Right atrium auricular region (tissue), 2 donors: ENCODE data around the gene C2. TPM values are rescaled to one million over a fixed set of nuclear protein-coding genes. Genes with fewer than 3 reads are reported as not detected.

Source experiments
- DNase-seq: peaks from one replicate; pipeline ENCODE4 v3.0.0-alpha.2; 2019; ENCODE audit warnings: low spot score
- H3K27ac ChIP-seq, 2 donors: fragments of 200-600 bp; sonication (generic); 1 replicate in 1 of 2; 2 replicates in 1 of 2; pipeline ENCODE4 v1.5.1; 2016 to 2019
- H3K27me3 ChIP-seq, 2 donors: fragments of 200-600 bp; sonication (generic); one replicate each; pipeline versions ENCODE4 v1.5.1 to v1.6.0; 2017 to 2019
- H3K36me3 ChIP-seq: fragments of 200-600 bp; sonication (generic); one replicate; pipeline ENCODE4 v1.5.1; 2016
- H3K4me1 ChIP-seq, 2 donors: fragments of 200-600 bp; sonication (generic); one replicate each; pipeline versions ENCODE4 v1.5.1 to v1.6.0; 2017 to 2019
- H3K4me3 ChIP-seq, 2 donors: fragments of 200-600 bp; sonication (generic); 1 replicate in 1 of 2; 2 replicates in 1 of 2; pipeline ENCODE4 v1.5.1; 2017 to 2019; ENCODE audit warnings: mild to moderate bottlenecking in 1 of 2, moderate library complexity in 1 of 2
- H3K9me3 ChIP-seq, 2 donors: fragments of 200-600 bp; sonication (generic); one replicate each; pipeline ENCODE4 v1.5.1; 2019
- total RNA-seq, 2 donors: library from RNA; depleted of rRNA; stranded (reverse); fragments of >200 nt; gene quantifications; one replicate each; pipeline ENCODE4 v1.1.0, GENCODE V29; 2016
- TF ChIP-seq, protein P1 (sequence below), 2 donors: fragments of 200-600 bp; sonication (generic); IDR thresholded peaks; one replicate each; pipeline ENCODE4 v1.5.1; 2019; ENCODE audit warnings: antibody characterized with exemption in 2 of 2

C2 gene
- total RNA-seq, 2 donors from 2014 or later: 3.5 to 19.9 TPM

DNA sequence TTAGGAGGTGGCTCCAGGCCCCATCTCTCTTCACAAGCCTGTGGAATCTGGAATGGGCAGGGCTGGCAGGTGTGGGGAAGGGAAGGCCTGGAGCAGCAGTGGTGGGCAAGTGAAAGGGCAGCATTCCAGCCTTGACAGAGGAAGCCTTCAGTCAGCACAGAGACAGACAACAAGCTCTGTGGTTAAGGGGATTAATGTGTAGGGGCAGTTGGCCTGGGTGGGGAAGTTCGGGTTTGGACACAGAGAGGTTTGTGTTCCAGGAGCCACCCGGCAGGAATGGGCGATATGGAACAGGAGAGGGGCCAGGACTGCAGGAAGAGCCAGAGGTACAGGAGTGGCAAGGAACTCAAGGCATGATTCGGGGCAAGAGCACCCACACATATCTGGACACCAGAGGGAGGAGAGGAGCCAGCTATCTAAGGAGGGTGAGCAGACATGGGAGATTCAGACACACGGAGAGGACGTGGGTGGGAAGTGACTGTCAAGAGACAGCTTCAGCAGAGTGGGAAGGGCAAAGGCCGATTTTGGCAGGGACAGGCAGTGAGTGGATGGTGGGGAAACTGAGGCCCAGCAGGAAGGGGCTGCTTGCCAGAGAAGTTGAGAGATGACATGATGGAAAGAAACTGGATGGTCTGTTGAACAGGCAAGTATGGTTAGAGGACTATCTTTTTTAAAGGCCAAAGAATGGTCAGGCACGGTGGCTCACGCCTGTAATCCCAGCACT, 46.2 kb upstream of the C2 start:
- H3K4me1 ChIP-seq: no peaks in the 10 kb centered on the region
- H3K36me3 ChIP-seq: peaks cover 52% of the 10 kb centered on the region
- TF ChIP-seq, protein P1, sequence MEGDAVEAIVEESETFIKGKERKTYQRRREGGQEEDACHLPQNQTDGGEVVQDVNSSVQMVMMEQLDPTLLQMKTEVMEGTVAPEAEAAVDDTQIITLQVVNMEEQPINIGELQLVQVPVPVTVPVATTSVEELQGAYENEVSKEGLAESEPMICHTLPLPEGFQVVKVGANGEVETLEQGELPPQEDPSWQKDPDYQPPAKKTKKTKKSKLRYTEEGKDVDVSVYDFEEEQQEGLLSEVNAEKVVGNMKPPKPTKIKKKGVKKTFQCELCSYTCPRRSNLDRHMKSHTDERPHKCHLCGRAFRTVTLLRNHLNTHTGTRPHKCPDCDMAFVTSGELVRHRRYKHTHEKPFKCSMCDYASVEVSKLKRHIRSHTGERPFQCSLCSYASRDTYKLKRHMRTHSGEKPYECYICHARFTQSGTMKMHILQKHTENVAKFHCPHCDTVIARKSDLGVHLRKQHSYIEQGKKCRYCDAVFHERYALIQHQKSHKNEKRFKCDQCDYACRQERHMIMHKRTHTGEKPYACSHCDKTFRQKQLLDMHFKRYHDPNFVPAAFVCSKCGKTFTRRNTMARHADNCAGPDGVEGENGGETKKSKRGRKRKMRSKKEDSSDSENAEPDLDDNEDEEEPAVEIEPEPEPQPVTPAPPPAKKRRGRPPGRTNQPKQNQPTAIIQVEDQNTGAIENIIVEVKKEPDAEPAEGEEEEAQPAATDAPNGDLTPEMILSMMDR (IDR thresholded peaks at IDR 0.05): no peak
- H3K27me3 ChIP-seq: no peaks in the 10 kb centered on the region
- no peak overlapping the region for H3K4me3 ChIP-seq
- H3K27ac ChIP-seq: no peak overlapping the region
- no peak for DNase-seq
- H3K9me3 ChIP-seq: no peaks in the 10 kb centered on the region

DNA sequence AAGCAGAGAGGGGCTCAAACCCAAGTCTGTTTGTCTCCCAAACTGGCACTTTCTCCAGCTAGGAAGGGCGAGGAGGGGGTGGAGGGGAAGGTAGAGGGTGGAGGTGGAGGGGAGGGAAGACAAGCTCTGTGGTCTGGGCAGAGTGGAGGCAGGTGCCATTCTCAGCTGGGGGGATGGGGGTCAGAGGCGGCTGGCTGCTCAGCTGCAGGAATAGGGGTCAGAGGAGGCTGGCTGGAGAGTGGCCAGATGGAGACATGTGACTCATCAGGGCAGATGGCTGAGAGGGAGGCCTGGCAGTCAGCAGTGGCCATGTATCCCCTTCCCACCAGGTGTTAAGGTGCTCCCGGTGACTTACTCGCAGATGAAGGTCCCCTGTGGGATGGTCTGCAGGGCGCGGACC, 45.2 kb upstream of the C2 start:
- Histone ChIP-seq H3K27me3 (no peaks in the 10 kb centered on the region), H3K4me3 (no peak overlapping the region), H3K27ac (no peak overlapping the region), H3K36me3 (peaks cover 62% of the 10 kb centered on the region), H3K4me1 (no peaks in the 10 kb centered on the region), H3K9me3 (no peaks in the 10 kb centered on the region)
- DNase-seq: no peak
- TF ChIP-seq, protein P1 (IDR thresholded peaks at IDR 0.05): no peak

DNA sequence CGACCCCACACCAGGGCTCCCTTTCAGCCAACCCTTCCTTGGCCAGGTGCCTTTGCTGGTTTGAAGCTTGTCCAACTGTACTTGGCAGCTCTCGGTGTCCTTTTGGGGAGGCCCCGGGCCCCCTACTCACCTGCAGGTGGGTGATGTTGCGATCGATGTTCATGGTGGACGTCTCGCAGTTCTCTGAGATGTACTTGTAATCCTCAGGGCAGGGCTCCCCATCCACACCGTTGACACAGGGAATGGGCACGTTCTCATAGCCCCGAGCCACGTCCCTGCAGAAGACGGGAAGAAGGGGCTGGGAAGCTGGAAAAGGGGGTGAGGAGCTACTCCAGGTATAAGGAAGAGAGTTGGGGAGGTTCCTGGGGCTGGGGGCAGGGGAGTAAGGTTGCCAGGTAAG, 43.8 kb upstream of the C2 start:
- Histone ChIP-seq H3K36me3 (peaks cover 75% of the 10 kb centered on the region), H3K27ac (no peak overlapping the region), H3K4me1 (no peaks in the 10 kb centered on the region), H3K27me3 (no peaks in the 10 kb centered on the region), H3K9me3 (no peaks in the 10 kb centered on the region), H3K4me3 (no peak overlapping the region)
- TF ChIP-seq, protein P1 (IDR thresholded peaks at IDR 0.05): no peak
- no peak for DNase-seq

DNA sequence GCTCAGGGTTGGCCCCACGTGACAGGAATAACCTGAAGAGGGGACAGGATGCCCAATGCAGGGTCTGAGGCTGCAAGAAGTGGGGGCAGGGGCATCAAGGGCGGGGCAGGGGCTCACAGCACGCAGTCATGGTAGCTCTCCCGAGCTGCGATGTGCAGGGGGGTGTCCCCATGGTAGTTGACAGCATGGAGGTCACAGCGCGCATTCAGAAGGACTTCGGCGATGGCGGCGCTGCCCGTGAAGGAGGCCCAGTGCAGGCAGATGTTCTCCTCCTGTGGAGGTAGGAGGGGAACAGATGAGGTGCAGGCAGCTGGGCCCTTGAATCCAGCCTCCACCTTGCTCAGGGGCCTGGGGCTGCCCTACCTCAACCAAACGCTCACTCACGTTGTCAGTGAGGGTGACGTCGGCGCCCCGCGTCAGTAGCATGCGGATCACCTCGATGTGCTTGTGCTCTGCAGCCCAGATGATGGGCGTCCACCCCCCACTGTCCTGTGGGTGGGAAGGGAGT, 42.9 kb upstream of the C2 start:
- Histone ChIP-seq H3K27me3 (no peaks in the 10 kb centered on the region), H3K4me3 (no peak overlapping the region), H3K4me1 (no peaks in the 10 kb centered on the region), H3K9me3 (no peaks in the 10 kb centered on the region), H3K36me3 (peaks cover 81% of the 10 kb centered on the region), H3K27ac (no peak overlapping the region)
- no peak for DNase-seq
- TF ChIP-seq, protein P1 (IDR thresholded peaks at IDR 0.05): no peak

DNA sequence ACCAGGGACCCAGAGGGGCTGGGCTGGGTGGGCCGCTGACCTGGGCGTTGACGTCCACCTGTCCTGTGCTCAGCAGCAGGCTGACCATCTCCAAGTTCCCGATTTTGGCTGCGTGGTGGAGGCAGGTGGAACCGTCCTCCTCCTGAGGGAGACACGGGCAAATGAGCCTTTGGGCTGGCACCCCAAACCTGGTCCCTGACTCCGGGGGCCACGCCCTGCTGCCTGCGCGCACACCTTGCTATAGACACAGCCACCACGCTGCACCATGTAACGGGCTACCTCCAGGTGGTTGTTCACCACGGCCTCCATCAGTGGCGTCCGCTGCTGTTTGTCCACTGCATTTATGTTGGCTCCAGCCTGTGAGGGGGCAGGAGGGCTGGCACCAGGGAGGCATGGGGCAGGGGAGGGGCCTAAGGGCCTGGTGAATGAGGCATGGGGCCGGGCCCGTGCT, 41.0 kb upstream of the C2 start:
- Histone ChIP-seq H3K36me3 (peaks cover 69% of the 10 kb centered on the region), H3K4me1 (no peaks in the 10 kb centered on the region), H3K4me3 (no peak overlapping the region), H3K27ac (no peak overlapping the region), H3K27me3 (no peaks in the 10 kb centered on the region), H3K9me3 (no peaks in the 10 kb centered on the region)
- TF ChIP-seq, protein P1 (IDR thresholded peaks at IDR 0.05): no peak
- DNase-seq: no peak
